ENCODE results near the gene PCYOX1L.

Gene PCYOX1L

GRCh38 chr5:149371296-149371962, 13.6 kb downstream of the PCYOX1L start:
- peak; percentile 36 for DNase-seq

GRCh38 chr5:149372076-149372795, 14.4 kb downstream of the PCYOX1L start:
- no peak for DNase-seq

- no peak for DNase-seq
Measured at GRCh38 chr5:149372932-149373331, 15.1 kb downstream of the PCYOX1L start.

- DNase-seq: no peak
Measured at GRCh38 chr5:149374303-149374702, 16.5 kb downstream of the PCYOX1L start.

- DNase-seq: no peak
Measured at GRCh38 chr5:149374801-149375200, 17.0 kb downstream of the PCYOX1L start.

GRCh38 chr5:149375434-149375833, 17.6 kb downstream of the PCYOX1L start:
- DNase-seq: no peak

GRCh38 chr5:149376104-149376503, 18.3 kb downstream of the PCYOX1L start:
- no peak for DNase-seq

GRCh38 chr5:149376711-149377447, 19.0 kb downstream of the PCYOX1L start:
- no peak for DNase-seq

- no peak for DNase-seq
Measured at GRCh38 chr5:149378241-149378820, 20.5 kb downstream of the PCYOX1L start.

GRCh38 chr5:149379177-149379761, 21.4 kb downstream of the PCYOX1L start, which contains the start of gene IL17B:
Gene IL17B, minus strand, starts transcription at chr5:149379292. Its CDS starts 67 bp downstream, at chr5:149379225.
- no peak for DNase-seq

GRCh38 chr5:149379818-149380374, 22.1 kb downstream of the PCYOX1L start:
- no peak for DNase-seq

GRCh38 chr5:149380466-149381121, 22.7 kb downstream of the PCYOX1L start:
- DNase-seq: no peak

- no peak for DNase-seq
Measured at GRCh38 chr5:149381261-149381985, 23.6 kb downstream of the PCYOX1L start.

GRCh38 chr5:149381986-149382338, 24.1 kb downstream of the PCYOX1L start:
- peak; percentile 5 for DNase-seq

GRCh38 chr5:149382517-149383220, 24.8 kb downstream of the PCYOX1L start:
- DNase-seq: no peak

- DNase-seq: no peak
Measured at GRCh38 chr5:149383399-149383798, 25.6 kb downstream of the PCYOX1L start.

GRCh38 chr5:149386166-149386565, 28.3 kb downstream of the PCYOX1L start:
- DNase-seq: no peak

- no peak for DNase-seq
Measured at GRCh38 chr5:149387081-149387631, 29.3 kb downstream of the PCYOX1L start.

- DNase-seq: no peak
Measured at GRCh38 chr5:149387982-149388381, 30.1 kb downstream of the PCYOX1L start.

GRCh38 chr5:149388498-149389190, 30.8 kb downstream of the PCYOX1L start:
- no peak for DNase-seq
